Ovary (tissue), 10 donors: ENCODE data around the gene RAB29. TPM values are rescaled to one million over a fixed set of nuclear protein-coding genes. Genes with fewer than 3 reads are reported as not detected.
A peak's percentile ranks its signal among the peaks of the same experiment; 100 is the strongest.
"Not testable (repeated sequence)": the region's sequence is repeated elsewhere in the genome, so short reads cannot be mapped to it uniquely, and the experiment has no call there.

Experiments
- DNase-seq, 5 donors: peaks; one replicate each; pipeline ENCODE4 v3.0.0-alpha.2; 2019 to 2020
- H3K27ac ChIP-seq, 2 donors: fragments of 200-600 bp; one replicate each; pipeline versions ENCODE4 v1.5.1 to v1.8.0; 2019 to 2022
- H3K27me3 ChIP-seq: fragments of 200-600 bp; one replicate; pipeline ENCODE4 v1.8.0; 2022
- H3K36me3 ChIP-seq: fragments of 200-600 bp; sonication (generic); one replicate; pipeline ENCODE4 v1.5.1; 2019
- H3K4me1 ChIP-seq: one replicate; pipeline ENCODE4 v1.8.1; 2013; ENCODE audit warnings: mild to moderate bottlenecking, moderate library complexity; ENCODE audit not compliant: insufficient read depth
- H3K4me3 ChIP-seq: fragments of 200-600 bp; sonication (generic); one replicate; pipeline ENCODE4 v1.5.1; 2017
- H3K9me3 ChIP-seq, 2 donors: fragments of 200-600 bp in 1 of 2; sonication (generic) in 1 of 2; one replicate each; pipeline versions ENCODE4 v1.5.1 to v1.8.1; 2013 to 2019; ENCODE audit warnings: mild to moderate bottlenecking in 1 of 2, moderate library complexity in 1 of 2
- CTCF ChIP-seq, 3 donors: fragments of 450-650 bp in 2 of 3; fragments of 200-600 bp in 1 of 3; IDR thresholded peaks; one replicate each; pipeline versions ENCODE4 v1.5.1 to v1.8.0; 2016 to 2022; ENCODE audit warnings: antibody characterized with exemption in 3 of 3, mild to moderate bottlenecking in 1 of 3
- EP300 ChIP-seq: sonication (generic); formaldehyde crosslinking; IDR thresholded peaks from one replicate; pipeline ENCODE4 v1.6.1; 2017; ENCODE audit warnings: antibody characterized with exemption
- POLR2A ChIP-seq: fragments of 450-650 bp; IDR thresholded peaks from one replicate; pipeline ENCODE4 v1.6.1; 2017; ENCODE audit warnings: antibody characterized with exemption, mild to moderate bottlenecking, moderate library complexity
- WGBS, 3 donors: extraction: QIAGEN DNeasy Blood & Tissue Kit in 1 of 3; methylation state at CpG; one replicate each; pipeline versions ENCODE4 v1.1.5 to v1.1.7; 2013 to 2017; 5-methylcytosine and 5-hydroxymethylcytosine counted together
- intact Hi-C, 4 donors: fragments of 100-400 bp; cut with DNase I; formaldehyde crosslinking; loops; one replicate each; pipeline versions ENCODE4 v1.11.0 to v1.15.1; 2022 to 2023
- long read RNA-seq, 3 donors: library from polyadenylated mRNA in 2 of 3; unstranded in 2 of 3; transcript quantifications; one replicate each; pipeline ENCODE4 v2.0.0 and lab custom pipeline, GENCODE V29; 2021 to 2026
- polyA plus RNA-seq, 2 donors: library from polyadenylated mRNA; stranded (reverse); fragments of 200-250 nt in 1 of 2; fragments of 350-450 nt in 1 of 2; fragmentation: Illumina TruSeq in 1 of 2; extraction: RNeasy Lipid Tissue Mini Kit (QIAGEN cat#74804) in 1 of 2; gene quantifications; one replicate each; pipeline ENCODE4 v1.2.3, GENCODE V29; 2013 to 2014
- total RNA-seq, 7 donors: library from RNA; depleted of rRNA in 2 of 7; stranded (reverse); fragments of >200 nt in 2 of 7; fragmentation: NEBNext Ultra II Directional in 3 of 7; extraction: Animal tissue kit (Norgen Biotek cat#: 25700) in 3 of 7; gene quantifications; one replicate each; pipeline versions ENCODE4 v1.1.0 to v1.2.4, GENCODE V29; 2016 to 2023
- donor health status: DM: no; HTN: no; CAD: no; lungs with moderate emphysema.
- donor health status: DM: no; HTN: no; CAD: no.
- donor health status: Bipolar disorder and iron deficiency.
- donor health status: DM: yes; HTN: yes; CAD: no.
- donor health status: DM: no; HTN: no; CAD: no.
- donor health status: DM: yes; HTN: yes; CAD: no.

The RAB29 gene, protein sequence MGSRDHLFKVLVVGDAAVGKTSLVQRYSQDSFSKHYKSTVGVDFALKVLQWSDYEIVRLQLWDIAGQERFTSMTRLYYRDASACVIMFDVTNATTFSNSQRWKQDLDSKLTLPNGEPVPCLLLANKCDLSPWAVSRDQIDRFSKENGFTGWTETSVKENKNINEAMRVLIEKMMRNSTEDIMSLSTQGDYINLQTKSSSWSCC
- total RNA-seq, result 10 to 100 TPM in 4 of 7 donors, 1 to 10 TPM in 3; 7.2 to 16.1 (median 10.1) TPM
- 10 to 100 TPM in 1 of 2 donors, 1 to 10 TPM in 1; 8.3 to 16.4 TPM for polyA plus RNA-seq
- long read RNA-seq, donor 1, transcript RAB29-201 (6 exons, 1,723 nt), result minor isoform, 16 of 153 reads
- long read RNA-seq, donor 1, transcript RAB29-202 (6 exons, 3,272 nt), result minor isoform, 10 of 153 reads
- long read RNA-seq, donor 1, transcript RAB29-203 (5 exons, 1,157 nt), result major isoform, 32 of 153 reads
- long read RNA-seq, donor 1, transcript RAB29-205 (4 exons, 1,441 nt), result minor isoform, 14 of 153 reads
- long read RNA-seq, donor 1, partial matches to known transcripts, result 3 of 153 reads
- long read RNA-seq, donor 1, other reads (novel, unspliced or antisense), result 67 of 153 reads
- long read RNA-seq, donor 2, partial matches to known transcripts, result 0 of 5 reads
- long read RNA-seq, donor 2, other reads (novel, unspliced or antisense), result 0 of 5 reads
- long read RNA-seq, donor 3, transcript RAB29-203 (5 exons, 1,157 nt), result major isoform, 7 of 17 reads
- long read RNA-seq, donor 3, partial matches to known transcripts, result 0 of 17 reads
- long read RNA-seq, donor 3, other reads (novel, unspliced or antisense), result 9 of 17 reads

DNA sequence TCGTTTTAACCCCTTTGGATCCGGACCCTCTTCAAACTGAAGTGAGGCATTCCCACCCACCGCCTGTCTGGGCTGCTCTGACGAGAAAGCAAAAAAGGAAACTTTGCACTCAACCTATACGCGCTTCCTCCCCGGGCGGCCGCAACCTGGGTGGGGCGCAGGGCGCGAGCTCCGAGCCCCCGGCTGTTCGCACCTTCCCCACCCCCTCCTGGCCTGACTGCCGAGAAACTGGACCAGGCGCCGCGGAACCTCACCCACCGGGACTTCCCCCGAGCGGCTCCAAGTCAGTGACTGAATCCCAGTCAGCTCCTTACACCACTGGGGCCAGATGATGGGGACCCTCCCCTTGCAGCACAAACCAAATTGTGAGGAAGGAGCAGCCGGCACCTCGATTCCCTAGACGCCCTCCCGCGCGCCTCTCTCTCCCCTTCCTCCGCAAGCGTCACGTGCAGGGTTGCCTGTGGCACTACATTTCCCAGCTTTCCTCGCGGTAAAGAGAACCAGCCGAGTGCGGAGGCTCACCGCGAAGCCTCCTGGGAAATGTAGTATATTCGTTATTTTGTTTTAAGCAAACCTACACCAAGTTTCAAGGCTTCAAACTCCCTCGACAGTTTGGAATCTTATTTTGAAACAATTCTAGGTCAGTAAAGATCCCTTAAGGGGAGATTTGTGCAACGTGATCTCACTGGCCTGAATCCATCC, at the start of gene RAB29:
RAB29 (minus strand) TSS at position 468 of the 702 bp plus-strand sequence. CDS start 526 bp downstream, outside the sequence.
- Histone ChIP-seq H3K4me1 (no peaks in the 10 kb centered on the region), H3K27me3 (no peaks in the 10 kb centered on the region), H3K9me3 (no peaks in the 10 kb centered on the region), H3K27ac (no peak within 1 kb of the TSS), H3K4me3 (peak within 1 kb of the TSS; percentile 92), H3K36me3 (no peaks in the 10 kb centered on the region)
- TF ChIP-seq POLR2A (peak; percentile 29), CTCF (IDR thresholded peaks at IDR 0.05) (no peak)
- WGBS, 3 donors, result 0 to 1% (median 1%) methylated on average over 35 to 40 of the region's 40 CpGs
- DNase-seq, result peak; percentile 76 to 82 (median 81)
- intact Hi-C loops, result no loop called here

GRCh38 chr1:205824180-205824579, 48.9 kb upstream of the RAB29 start:
- 95 to 96% (median 95%) methylated on average over 5 of the region's 5 CpGs for WGBS, 3 donors
- no peaks in the 10 kb centered on the region for H3K27me3 ChIP-seq
- TF ChIP-seq POLR2A (no peak), EP300 (no peak), CTCF (IDR thresholded peaks at IDR 0.05) (no peak)
- no peaks in the 10 kb centered on the region for H3K9me3 ChIP-seq
- no peaks in the 10 kb centered on the region for H3K36me3 ChIP-seq
- DNase-seq, result no peak
- no peak overlapping the region for H3K4me3 ChIP-seq
- H3K4me1 ChIP-seq, result peaks cover 7% of the 10 kb centered on the region
- intact Hi-C loops, result no loop called here
- no peak overlapping the region for H3K27ac ChIP-seq

DNA sequence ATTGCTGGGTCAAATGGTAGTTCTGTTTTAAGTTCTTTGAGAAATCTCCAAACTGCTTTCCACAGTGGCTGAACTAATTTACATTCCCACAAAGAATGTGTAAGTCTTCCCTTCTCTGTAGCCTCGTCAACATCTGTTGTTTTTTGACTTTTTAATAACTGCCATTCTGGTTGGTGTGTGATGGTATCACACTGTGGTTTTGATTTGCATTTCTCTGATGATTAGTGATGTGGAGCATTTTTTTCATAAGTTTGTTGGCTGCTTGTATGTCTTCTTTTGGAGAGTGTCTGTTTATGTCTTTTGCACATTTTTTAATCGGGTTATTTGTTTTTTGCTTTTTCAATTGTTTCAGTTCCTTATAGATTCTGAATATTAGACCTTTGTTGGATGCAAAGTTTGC, 48.0 kb upstream of the RAB29 start:
- H3K27ac ChIP-seq, H3K4me1 ChIP-seq, intact Hi-C loops, H3K4me3 ChIP-seq, H3K9me3 ChIP-seq, H3K27me3 ChIP-seq, H3K36me3 ChIP-seq, DNase-seq: not testable (repeated sequence)
- 94 to 98% (median 96%) methylated on average over 2 of the region's 2 CpGs for WGBS, 3 donors

DNA sequence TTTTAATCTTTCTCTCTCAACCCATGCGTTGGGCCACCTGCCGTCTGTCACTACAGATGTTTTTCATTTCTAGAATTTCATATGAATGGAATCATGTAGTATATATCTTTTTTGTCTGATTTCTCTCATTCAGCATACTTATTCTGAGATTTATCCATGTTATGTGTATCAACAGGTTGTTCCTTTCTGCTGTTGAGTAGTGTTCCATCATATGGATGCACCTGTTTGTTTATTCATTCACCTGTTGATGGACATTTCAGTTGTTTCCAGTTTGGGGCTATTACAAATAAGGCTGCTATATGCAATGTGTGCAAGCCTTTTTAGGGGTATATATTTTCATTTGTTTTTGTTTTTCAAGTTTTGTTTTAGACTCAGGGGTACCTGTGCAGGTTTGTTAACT, 47.1 kb upstream of the RAB29 start:
- no peak for DNase-seq
- TF ChIP-seq POLR2A, result no peak
- TF ChIP-seq EP300, result no peak
- TF ChIP-seq CTCF (IDR thresholded peaks at IDR 0.05), result no peak
- intact Hi-C loops, result no loop called here
- Histone ChIP-seq H3K9me3 (no peaks in the 10 kb centered on the region), H3K36me3 (no peaks in the 10 kb centered on the region), H3K4me1 (peaks cover 6% of the 10 kb centered on the region), H3K4me3 (no peak overlapping the region), H3K27me3 (no peaks in the 10 kb centered on the region), H3K27ac (no peak overlapping the region)
- WGBS, 3 donors, result 78 to 82% (median 82%) methylated on average over 2 of the region's 2 CpGs
